ENCODE measurements around the gene DYNC2LI1.

DYNC2LI1 gene

GRCh38 chr2:43790147-43790546, 16.3 kb downstream of the DYNC2LI1 start:
- Histone ChIP-seq H3K4me1 (ENCODE audit: control insufficient read depth, insufficient read depth, low read length) (no peaks in the 10 kb centered on the region), H3K4me3 (ENCODE audit: insufficient read depth, low read depth, low read length) (no peak overlapping the region), H3K36me3 (ENCODE audit: control insufficient read depth, insufficient read depth, low read length) (no peaks in the 10 kb centered on the region), H3K27me3 (ENCODE audit: control insufficient read depth, insufficient read depth, low read length, poor library complexity, severe bottlenecking) (no peaks in the 10 kb centered on the region), H3K9me3 (ENCODE audit: control insufficient read depth, low read length) (no peaks in the 10 kb centered on the region), H3K27ac (ENCODE audit: insufficient read depth, low read depth, low read length, poor library complexity, severe bottlenecking) (no peak overlapping the region)
- 96 to 97% methylated on average over 4 of the region's 5 CpGs for WGBS, 2 experiments

DNA sequence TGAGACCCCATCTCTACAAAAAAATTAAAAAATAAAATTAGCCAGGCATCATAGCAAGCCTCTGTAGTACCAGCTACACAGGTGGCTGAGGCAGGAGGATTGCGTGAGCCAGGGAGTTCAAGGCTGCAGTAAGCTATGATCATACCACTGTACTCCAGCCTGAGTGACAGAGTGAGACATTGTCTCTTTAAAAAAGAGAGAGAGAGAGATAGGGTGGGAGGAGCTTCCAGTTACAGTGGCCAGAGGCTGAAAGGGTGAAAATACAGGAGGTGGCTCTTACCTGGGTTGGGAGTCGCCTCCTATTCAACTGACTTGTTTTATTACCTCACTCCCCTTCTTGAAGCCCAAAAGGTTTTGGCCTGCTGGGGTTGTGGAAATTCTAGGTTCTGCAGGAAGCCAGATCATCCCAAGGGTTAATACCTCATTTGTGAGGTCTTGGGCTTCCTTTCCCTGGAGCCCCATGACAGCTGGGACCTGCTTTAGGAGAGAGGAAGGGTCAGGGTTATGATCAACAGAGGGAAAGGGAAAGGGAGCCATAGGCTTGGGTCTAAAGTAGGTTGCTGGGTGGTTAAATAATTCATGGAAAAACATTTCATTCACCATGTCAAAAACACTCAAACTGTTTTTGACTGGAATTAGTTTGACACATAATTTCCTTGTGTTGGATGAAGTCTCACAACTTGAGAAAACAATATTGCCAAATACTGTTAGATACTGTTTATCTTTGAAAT, 17.4 kb downstream of the DYNC2LI1 start:
- Histone ChIP-seq H3K4me1 (ENCODE audit: control insufficient read depth, insufficient read depth, low read length) (no peaks in the 10 kb centered on the region), H3K27ac (ENCODE audit: insufficient read depth, low read depth, low read length, poor library complexity, severe bottlenecking) (no peak overlapping the region), H3K27me3 (ENCODE audit: control insufficient read depth, insufficient read depth, low read length, poor library complexity, severe bottlenecking) (no peaks in the 10 kb centered on the region), H3K9me3 (ENCODE audit: control insufficient read depth, low read length) (no peaks in the 10 kb centered on the region), H3K4me3 (ENCODE audit: insufficient read depth, low read depth, low read length) (no peak overlapping the region), H3K36me3 (ENCODE audit: control insufficient read depth, insufficient read depth, low read length) (no peaks in the 10 kb centered on the region)
- WGBS, 2 experiments: 89 to 100% methylated on average over 2 of the region's 2 CpGs

- 95 to 97% methylated on average over 3 of the region's 3 CpGs for WGBS, 2 experiments
- no peaks in the 10 kb centered on the region for H3K4me1 ChIP-seq (ENCODE audit: control insufficient read depth, insufficient read depth, low read length)
- H3K27ac ChIP-seq (ENCODE audit: insufficient read depth, low read depth, low read length, poor library complexity, severe bottlenecking): no peak overlapping the region
- H3K27me3 ChIP-seq (ENCODE audit: control insufficient read depth, insufficient read depth, low read length, poor library complexity, severe bottlenecking): no peaks in the 10 kb centered on the region
- no peak overlapping the region for H3K4me3 ChIP-seq (ENCODE audit: insufficient read depth, low read depth, low read length)
- no peaks in the 10 kb centered on the region for H3K9me3 ChIP-seq (ENCODE audit: control insufficient read depth, low read length)
- H3K36me3 ChIP-seq (ENCODE audit: control insufficient read depth, insufficient read depth, low read length): no peaks in the 10 kb centered on the region
These were observed 18.8 kb downstream of the DYNC2LI1 start for GRCh38 chr2:43792653-43793052.

GRCh38 chr2:43794956-43795355, 21.1 kb downstream of the DYNC2LI1 start:
- Histone ChIP-seq H3K4me3 (ENCODE audit: insufficient read depth, low read depth, low read length) (no peak overlapping the region), H3K27ac (ENCODE audit: insufficient read depth, low read depth, low read length, poor library complexity, severe bottlenecking) (no peak overlapping the region), H3K36me3 (ENCODE audit: control insufficient read depth, insufficient read depth, low read length) (no peaks in the 10 kb centered on the region), H3K9me3 (ENCODE audit: control insufficient read depth, low read length) (no peaks in the 10 kb centered on the region), H3K27me3 (ENCODE audit: control insufficient read depth, insufficient read depth, low read length, poor library complexity, severe bottlenecking) (no peaks in the 10 kb centered on the region), H3K4me1 (ENCODE audit: control insufficient read depth, insufficient read depth, low read length) (no peaks in the 10 kb centered on the region)
- WGBS, 2 experiments: 89 to 91% methylated on average over 8 of the region's 9 CpGs

GRCh38 chr2:43796206-43796605, 22.4 kb downstream of the DYNC2LI1 start:
- 90% methylated on average over 1 of the region's 1 CpG; no CpG with 5 or more reads in 1 of the 2 experiments for WGBS, 2 experiments
- Histone ChIP-seq H3K27me3 (ENCODE audit: control insufficient read depth, insufficient read depth, low read length, poor library complexity, severe bottlenecking) (no peaks in the 10 kb centered on the region), H3K27ac (ENCODE audit: insufficient read depth, low read depth, low read length, poor library complexity, severe bottlenecking) (no peak overlapping the region), H3K4me3 (ENCODE audit: insufficient read depth, low read depth, low read length) (no peak overlapping the region), H3K36me3 (ENCODE audit: control insufficient read depth, insufficient read depth, low read length) (no peaks in the 10 kb centered on the region), H3K9me3 (ENCODE audit: control insufficient read depth, low read length) (no peaks in the 10 kb centered on the region), H3K4me1 (ENCODE audit: control insufficient read depth, insufficient read depth, low read length) (no peaks in the 10 kb centered on the region)

DNA sequence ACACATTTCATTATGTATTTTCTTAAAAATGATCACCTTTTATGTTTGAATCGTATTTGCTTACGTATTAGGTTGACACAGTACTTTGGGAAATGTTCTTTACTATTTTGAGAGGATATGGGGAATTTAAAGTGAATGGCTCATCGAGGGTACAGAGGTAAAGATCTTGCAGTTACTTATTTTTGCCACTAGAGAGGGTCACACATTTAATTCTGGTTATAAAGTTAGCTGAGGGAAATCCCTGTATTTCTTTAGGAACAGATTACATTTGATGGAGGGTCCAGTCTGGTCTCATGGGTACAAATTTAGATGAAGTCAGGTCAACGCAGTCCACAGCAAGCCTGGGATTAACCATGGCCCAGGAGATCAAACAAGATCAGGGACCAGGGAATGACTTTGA, 24.5 kb downstream of the DYNC2LI1 start:
- Histone ChIP-seq H3K9me3 (ENCODE audit: control insufficient read depth, low read length) (no peaks in the 10 kb centered on the region), H3K4me1 (ENCODE audit: control insufficient read depth, insufficient read depth, low read length) (no peaks in the 10 kb centered on the region), H3K27ac (ENCODE audit: insufficient read depth, low read depth, low read length, poor library complexity, severe bottlenecking) (no peak overlapping the region), H3K36me3 (ENCODE audit: control insufficient read depth, insufficient read depth, low read length) (no peaks in the 10 kb centered on the region), H3K4me3 (ENCODE audit: insufficient read depth, low read depth, low read length) (no peak overlapping the region), H3K27me3 (ENCODE audit: control insufficient read depth, insufficient read depth, low read length, poor library complexity, severe bottlenecking) (no peaks in the 10 kb centered on the region)
- 71% methylated on average over 4 of the region's 4 CpGs for WGBS, 2 experiments

DNA sequence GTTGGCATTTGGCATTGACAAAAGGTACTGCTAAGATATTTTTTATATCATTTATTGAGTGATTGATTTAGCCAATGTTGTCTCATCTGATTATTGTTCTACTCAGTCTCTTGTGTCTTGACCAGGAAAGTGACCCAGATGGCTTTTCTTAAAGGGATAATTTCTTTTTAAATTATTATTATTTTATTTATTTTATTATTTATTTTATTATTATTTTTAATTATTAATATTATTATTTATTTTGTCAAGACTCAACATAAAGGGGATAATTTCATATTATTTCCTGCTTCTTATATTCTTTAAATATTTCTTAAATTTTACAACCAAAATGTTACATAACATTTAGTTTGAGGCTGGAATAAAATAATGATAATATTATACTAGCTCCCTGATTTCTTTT, 27.1 kb downstream of the DYNC2LI1 start:
- no peaks in the 10 kb centered on the region for H3K27me3 ChIP-seq (ENCODE audit: control insufficient read depth, insufficient read depth, low read length, poor library complexity, severe bottlenecking)
- no peak overlapping the region for H3K27ac ChIP-seq (ENCODE audit: insufficient read depth, low read depth, low read length, poor library complexity, severe bottlenecking)
- H3K4me1 ChIP-seq (ENCODE audit: control insufficient read depth, insufficient read depth, low read length): no peaks in the 10 kb centered on the region
- no peaks in the 10 kb centered on the region for H3K36me3 ChIP-seq (ENCODE audit: control insufficient read depth, insufficient read depth, low read length)
- H3K4me3 ChIP-seq (ENCODE audit: insufficient read depth, low read depth, low read length): no peak overlapping the region
- no peaks in the 10 kb centered on the region for H3K9me3 ChIP-seq (ENCODE audit: control insufficient read depth, low read length)

GRCh38 chr2:43802135-43802534, 28.3 kb downstream of the DYNC2LI1 start:
- H3K4me3 ChIP-seq (ENCODE audit: insufficient read depth, low read depth, low read length): no peak overlapping the region
- H3K4me1 ChIP-seq (ENCODE audit: control insufficient read depth, insufficient read depth, low read length): no peaks in the 10 kb centered on the region
- no peaks in the 10 kb centered on the region for H3K27me3 ChIP-seq (ENCODE audit: control insufficient read depth, insufficient read depth, low read length, poor library complexity, severe bottlenecking)
- H3K27ac ChIP-seq (ENCODE audit: insufficient read depth, low read depth, low read length, poor library complexity, severe bottlenecking): no peak overlapping the region
- no peaks in the 10 kb centered on the region for H3K9me3 ChIP-seq (ENCODE audit: control insufficient read depth, low read length)
- WGBS, 2 experiments: 91% methylated on average over 2 of the region's 2 CpGs; no CpG with 5 or more reads in 1 of the 2 experiments
- H3K36me3 ChIP-seq (ENCODE audit: control insufficient read depth, insufficient read depth, low read length): no peaks in the 10 kb centered on the region

- no peak overlapping the region for H3K4me3 ChIP-seq (ENCODE audit: insufficient read depth, low read depth, low read length)
- no peaks in the 10 kb centered on the region for H3K4me1 ChIP-seq (ENCODE audit: control insufficient read depth, insufficient read depth, low read length)
- 100% methylated on average over 1 of the region's 1 CpG for WGBS, 2 experiments
- H3K9me3 ChIP-seq (ENCODE audit: control insufficient read depth, low read length): no peaks in the 10 kb centered on the region
- no peaks in the 10 kb centered on the region for H3K36me3 ChIP-seq (ENCODE audit: control insufficient read depth, insufficient read depth, low read length)
- H3K27ac ChIP-seq (ENCODE audit: insufficient read depth, low read depth, low read length, poor library complexity, severe bottlenecking): no peak overlapping the region
- no peaks in the 10 kb centered on the region for H3K27me3 ChIP-seq (ENCODE audit: control insufficient read depth, insufficient read depth, low read length, poor library complexity, severe bottlenecking)
These were observed 29.3 kb downstream of the DYNC2LI1 start for GRCh38 chr2:43803113-43803512.

- Histone ChIP-seq H3K27ac (ENCODE audit: insufficient read depth, low read depth, low read length, poor library complexity, severe bottlenecking) (no peak overlapping the region), H3K9me3 (ENCODE audit: control insufficient read depth, low read length) (no peaks in the 10 kb centered on the region), H3K4me3 (ENCODE audit: insufficient read depth, low read depth, low read length) (no peak overlapping the region), H3K27me3 (ENCODE audit: control insufficient read depth, insufficient read depth, low read length, poor library complexity, severe bottlenecking) (no peaks in the 10 kb centered on the region), H3K4me1 (ENCODE audit: control insufficient read depth, insufficient read depth, low read length) (no peaks in the 10 kb centered on the region), H3K36me3 (ENCODE audit: control insufficient read depth, insufficient read depth, low read length) (no peaks in the 10 kb centered on the region)
- 94 to 98% methylated on average over 2 of the region's 2 CpGs for WGBS, 2 experiments
These were observed 32.8 kb downstream of the DYNC2LI1 start for GRCh38 chr2:43806719-43807031.

DNA sequence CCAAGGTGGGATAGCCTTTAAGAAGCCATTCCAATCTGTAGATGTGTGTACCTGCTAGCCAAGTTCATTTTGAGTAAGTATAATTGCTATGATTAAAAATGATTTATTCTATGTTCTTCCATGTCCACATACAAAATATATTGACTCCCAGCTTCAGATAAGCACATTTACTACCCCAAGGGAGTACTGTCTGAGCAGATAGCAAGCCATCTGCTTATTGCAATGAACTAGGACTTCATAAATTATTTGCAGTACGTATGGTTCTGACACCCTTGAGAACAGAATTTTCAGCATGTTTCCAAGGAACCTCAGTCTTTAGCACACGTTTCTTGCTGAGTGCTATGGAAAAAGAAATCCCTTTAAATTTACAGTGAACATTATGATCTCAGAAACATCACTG, 36.6 kb downstream of the DYNC2LI1 start:
- Histone ChIP-seq H3K9me3 (ENCODE audit: control insufficient read depth, low read length) (no peaks in the 10 kb centered on the region), H3K27ac (ENCODE audit: insufficient read depth, low read depth, low read length, poor library complexity, severe bottlenecking) (no peak overlapping the region), H3K4me1 (ENCODE audit: control insufficient read depth, insufficient read depth, low read length) (no peaks in the 10 kb centered on the region), H3K4me3 (ENCODE audit: insufficient read depth, low read depth, low read length) (no peak overlapping the region), H3K36me3 (ENCODE audit: control insufficient read depth, insufficient read depth, low read length) (no peaks in the 10 kb centered on the region), H3K27me3 (ENCODE audit: control insufficient read depth, insufficient read depth, low read length, poor library complexity, severe bottlenecking) (no peaks in the 10 kb centered on the region)
- WGBS, 2 experiments: 78 to 89% methylated on average over 2 of the region's 2 CpGs

All from ectodermal cell (in vitro differentiated cells).